ENCODE results near the gene CREBBP.

Gene CREBBP

DNA sequence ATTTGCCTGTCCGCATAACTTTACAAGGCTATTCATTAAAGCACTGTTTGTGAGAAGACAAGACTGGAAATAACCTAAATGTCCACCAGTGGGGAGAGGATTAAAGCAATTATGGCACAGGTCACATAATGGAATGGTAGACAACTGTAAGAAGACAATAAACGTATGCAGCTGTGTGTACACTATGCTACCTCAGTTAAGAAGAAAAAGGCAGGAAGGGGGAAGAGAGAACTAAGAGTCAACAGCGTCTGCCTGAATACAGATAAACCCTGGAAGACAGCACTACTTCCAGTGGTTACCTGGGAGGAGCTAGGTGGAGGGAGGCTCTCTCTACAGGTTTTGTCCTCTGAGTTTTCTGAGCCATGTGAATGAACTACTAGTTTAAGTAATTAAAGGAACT, 15.3 kb downstream of the CREBBP start:
- Histone ChIP-seq H3K4me3 (ENCODE audit: low read depth, low read length) (no peak overlapping the region), H3K27ac (no peak overlapping the region), H3K36me3 (peaks cover 3% of the 10 kb centered on the region; the same call in 1 of the 2 replicates), H3K27me3 (ENCODE audit: insufficient read depth, low read depth, severe bottlenecking) (no peaks in the 10 kb centered on the region), H3K9me3 (ENCODE audit: severe bottlenecking) (no peaks in the 10 kb centered on the region)
- TF ChIP-seq, protein P1, sequence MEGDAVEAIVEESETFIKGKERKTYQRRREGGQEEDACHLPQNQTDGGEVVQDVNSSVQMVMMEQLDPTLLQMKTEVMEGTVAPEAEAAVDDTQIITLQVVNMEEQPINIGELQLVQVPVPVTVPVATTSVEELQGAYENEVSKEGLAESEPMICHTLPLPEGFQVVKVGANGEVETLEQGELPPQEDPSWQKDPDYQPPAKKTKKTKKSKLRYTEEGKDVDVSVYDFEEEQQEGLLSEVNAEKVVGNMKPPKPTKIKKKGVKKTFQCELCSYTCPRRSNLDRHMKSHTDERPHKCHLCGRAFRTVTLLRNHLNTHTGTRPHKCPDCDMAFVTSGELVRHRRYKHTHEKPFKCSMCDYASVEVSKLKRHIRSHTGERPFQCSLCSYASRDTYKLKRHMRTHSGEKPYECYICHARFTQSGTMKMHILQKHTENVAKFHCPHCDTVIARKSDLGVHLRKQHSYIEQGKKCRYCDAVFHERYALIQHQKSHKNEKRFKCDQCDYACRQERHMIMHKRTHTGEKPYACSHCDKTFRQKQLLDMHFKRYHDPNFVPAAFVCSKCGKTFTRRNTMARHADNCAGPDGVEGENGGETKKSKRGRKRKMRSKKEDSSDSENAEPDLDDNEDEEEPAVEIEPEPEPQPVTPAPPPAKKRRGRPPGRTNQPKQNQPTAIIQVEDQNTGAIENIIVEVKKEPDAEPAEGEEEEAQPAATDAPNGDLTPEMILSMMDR (IDR thresholded peaks at IDR 0.05; ENCODE audit: low read depth, low read length) = no peak
- no peak for DNase-seq

DNA sequence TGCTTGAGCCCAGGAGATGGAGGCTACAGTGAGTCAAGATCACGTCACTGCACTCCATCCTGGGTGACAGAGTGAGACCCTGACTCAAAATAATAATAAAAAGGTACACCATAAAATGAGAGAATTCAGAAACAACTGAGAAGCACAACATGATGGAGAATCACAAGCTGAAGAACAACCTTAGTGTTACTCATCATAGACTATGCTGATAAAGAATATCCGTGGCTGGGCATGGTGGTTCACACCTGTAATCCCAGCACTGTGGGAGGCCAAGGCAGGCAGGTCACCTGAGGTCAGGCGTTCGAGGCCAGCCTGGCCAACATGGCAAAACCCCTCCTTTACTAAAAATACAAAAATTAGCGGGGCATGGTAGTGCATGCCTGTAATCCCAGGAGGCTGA, 16.0 kb downstream of the CREBBP start:
- H3K9me3 ChIP-seq (ENCODE audit: severe bottlenecking) = no peaks in the 10 kb centered on the region
- no peak for DNase-seq
- no peak overlapping the region for H3K4me3 ChIP-seq (ENCODE audit: low read depth, low read length)
- no peaks in the 10 kb centered on the region for H3K27me3 ChIP-seq (ENCODE audit: insufficient read depth, low read depth, severe bottlenecking)
- H3K36me3 ChIP-seq = peaks cover 3% of the 10 kb centered on the region; the same call in 1 of the 2 replicates
- TF ChIP-seq, protein P1 (IDR thresholded peaks at IDR 0.05; ENCODE audit: low read depth, low read length) = no peak
- no peak overlapping the region for H3K27ac ChIP-seq

DNA sequence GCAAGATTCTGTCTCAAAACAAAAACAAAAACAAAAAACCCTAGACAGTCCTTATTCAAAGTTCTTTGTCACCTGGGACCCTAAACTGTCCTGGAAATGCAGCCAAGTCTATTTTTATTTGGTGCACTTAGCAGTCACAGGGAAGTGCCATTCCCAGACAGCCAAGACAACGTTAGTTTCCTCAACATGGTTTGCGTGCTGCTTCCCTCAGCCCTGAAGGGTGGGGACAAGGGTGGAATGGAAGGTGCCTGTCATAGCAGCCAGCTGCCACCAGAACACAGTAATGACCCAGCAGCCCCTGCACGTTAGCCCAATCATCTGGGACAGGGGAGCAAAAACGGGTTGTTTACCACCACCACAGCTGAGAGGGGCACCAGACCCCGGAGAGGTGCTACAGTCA, 16.9 kb downstream of the CREBBP start:
- H3K9me3 ChIP-seq (ENCODE audit: severe bottlenecking) = no peaks in the 10 kb centered on the region
- no peak overlapping the region for H3K4me3 ChIP-seq (ENCODE audit: low read depth, low read length)
- no peaks in the 10 kb centered on the region for H3K27me3 ChIP-seq (ENCODE audit: insufficient read depth, low read depth, severe bottlenecking)
- peaks cover 3% of the 10 kb centered on the region; the same call in 1 of the 2 replicates for H3K36me3 ChIP-seq
- no peak for DNase-seq
- TF ChIP-seq, protein P1 (IDR thresholded peaks at IDR 0.05; ENCODE audit: low read depth, low read length) = 0 out of 2 replicates have a peak, but pooled peaks have one; percentile 2
- no peak overlapping the region for H3K27ac ChIP-seq

DNA sequence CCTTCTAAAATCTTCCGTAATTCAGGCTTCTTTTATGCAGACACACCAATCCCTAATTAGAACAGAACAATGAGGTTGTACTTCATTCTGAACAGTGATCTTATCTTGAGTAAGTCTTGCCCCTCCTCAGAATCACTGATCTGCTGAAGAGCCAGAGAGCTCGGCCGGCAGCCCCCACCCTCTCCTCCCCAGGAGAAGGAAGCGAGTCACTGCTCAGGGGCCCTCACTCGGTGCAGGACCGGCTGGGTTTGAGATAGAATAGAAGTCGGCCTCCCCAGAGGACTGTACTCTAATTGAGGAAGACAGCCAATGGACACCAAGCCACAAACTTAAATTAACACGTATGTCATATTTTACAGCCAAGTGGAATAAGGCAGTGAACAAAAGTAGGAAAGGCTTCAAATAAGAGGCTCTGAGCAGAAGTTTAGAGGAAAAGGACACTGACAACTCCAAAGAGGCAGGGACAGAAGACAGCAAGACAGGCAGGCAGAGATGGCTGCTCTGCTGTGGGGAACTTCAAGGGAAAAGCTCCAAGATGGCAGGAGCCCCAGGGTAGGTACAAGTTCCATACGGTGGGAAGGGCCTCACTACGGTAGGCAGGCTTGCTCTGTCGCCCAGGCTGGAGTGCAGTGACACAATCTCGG, 18.6 kb downstream of the CREBBP start:
- H3K27me3 ChIP-seq (ENCODE audit: insufficient read depth, low read depth, severe bottlenecking) = no peaks in the 10 kb centered on the region
- TF ChIP-seq, protein P1 (IDR thresholded peaks at IDR 0.05; ENCODE audit: low read depth, low read length) = no peak
- H3K27ac ChIP-seq = no peak overlapping the region
- H3K4me3 ChIP-seq (ENCODE audit: low read depth, low read length) = no peak overlapping the region
- H3K36me3 ChIP-seq = peaks cover 6% of the 10 kb centered on the region
- DNase-seq = no peak
- H3K9me3 ChIP-seq (ENCODE audit: severe bottlenecking) = no peaks in the 10 kb centered on the region

DNA sequence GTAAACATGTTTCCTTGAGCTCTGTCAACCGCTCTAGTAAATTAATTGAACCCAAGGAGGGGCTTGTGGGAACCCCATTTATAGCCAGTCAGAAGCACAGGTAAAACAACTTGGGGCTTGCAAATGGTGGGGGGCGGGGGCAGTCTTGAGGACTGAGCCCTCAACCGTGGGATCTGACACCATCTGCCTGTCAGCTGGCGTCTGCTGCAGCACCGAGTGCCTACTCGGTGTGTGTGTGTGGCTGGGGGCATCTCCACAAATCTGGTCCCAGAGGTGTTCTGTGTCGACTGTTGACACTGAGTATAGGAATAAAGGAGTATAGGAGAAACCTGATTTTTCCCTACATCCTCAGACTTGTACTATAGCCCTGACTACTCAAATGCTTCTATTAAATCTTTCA, 20.6 kb downstream of the CREBBP start:
- no peaks in the 10 kb centered on the region for H3K9me3 ChIP-seq (ENCODE audit: severe bottlenecking)
- no peak for DNase-seq
- peaks cover 6% of the 10 kb centered on the region for H3K36me3 ChIP-seq
- TF ChIP-seq, protein P1 (IDR thresholded peaks at IDR 0.05; ENCODE audit: low read depth, low read length) = no peak
- no peaks in the 10 kb centered on the region for H3K27me3 ChIP-seq (ENCODE audit: insufficient read depth, low read depth, severe bottlenecking)
- no peak overlapping the region for H3K4me3 ChIP-seq (ENCODE audit: low read depth, low read length)
- no peak overlapping the region for H3K27ac ChIP-seq

DNA sequence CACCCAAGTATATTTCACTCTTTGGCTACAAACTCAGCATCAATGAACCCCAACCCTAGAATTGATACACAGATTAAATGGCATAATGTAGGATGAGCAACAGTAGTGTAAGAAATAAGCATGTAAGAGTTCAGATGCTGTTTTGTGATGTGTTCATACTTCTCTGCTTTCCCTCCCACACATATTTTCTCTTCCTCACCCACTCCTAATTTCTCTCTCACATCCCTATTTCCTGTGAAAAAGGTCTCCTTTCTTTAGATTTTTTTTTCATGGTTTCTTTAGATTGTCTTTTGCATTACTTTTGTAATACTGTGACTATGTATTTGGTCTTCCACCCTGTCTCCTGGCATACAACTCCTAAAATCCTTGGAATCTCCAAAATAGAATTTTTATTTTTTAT, 21.7 kb downstream of the CREBBP start:
- TF ChIP-seq, protein P1 (IDR thresholded peaks at IDR 0.05; ENCODE audit: low read depth, low read length) = no peak
- no peak for DNase-seq
- no peak overlapping the region for H3K4me3 ChIP-seq (ENCODE audit: low read depth, low read length)
- H3K27me3 ChIP-seq (ENCODE audit: insufficient read depth, low read depth, severe bottlenecking) = no peaks in the 10 kb centered on the region
- no peak overlapping the region for H3K27ac ChIP-seq
- no peaks in the 10 kb centered on the region for H3K9me3 ChIP-seq (ENCODE audit: severe bottlenecking)
- H3K36me3 ChIP-seq = peaks cover 10% of the 10 kb centered on the region

Data from WERI-Rb-1 (cell line).